ENCODE results near the gene HDAC4.

DNA sequence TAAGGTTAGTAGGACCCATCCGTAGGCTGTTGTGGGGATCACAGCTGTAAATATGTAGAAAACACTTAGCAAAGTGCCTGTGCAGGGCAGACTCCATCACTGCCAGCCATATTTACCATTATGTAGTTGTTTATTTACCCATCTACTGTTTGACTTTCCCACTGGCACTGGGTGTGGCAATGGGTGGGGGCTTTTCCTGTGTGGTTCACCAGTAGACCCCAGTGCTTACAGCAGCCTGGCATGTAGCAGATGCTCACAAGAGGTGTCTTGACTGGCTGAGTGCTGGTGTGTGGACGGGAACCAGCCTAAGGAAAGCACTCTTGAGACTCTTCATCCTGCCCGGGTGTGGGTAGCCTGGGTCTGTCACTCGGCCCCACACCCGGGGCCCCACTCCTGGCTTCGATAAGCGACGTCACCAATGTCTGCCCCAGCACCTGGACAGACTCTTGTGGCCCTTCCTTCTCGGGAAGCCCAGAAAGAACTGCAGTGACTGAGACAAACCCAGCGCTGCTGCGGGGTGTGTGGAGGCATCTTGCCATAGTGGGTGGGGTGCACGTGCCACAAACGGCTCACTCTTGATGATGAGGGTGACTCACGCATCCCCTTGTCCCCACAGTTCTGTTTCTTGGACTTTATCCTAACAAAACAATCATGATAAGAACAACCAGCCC lies 78.3 kb downstream of the HDAC4 start:
- TF ChIP-seq, protein P1, sequence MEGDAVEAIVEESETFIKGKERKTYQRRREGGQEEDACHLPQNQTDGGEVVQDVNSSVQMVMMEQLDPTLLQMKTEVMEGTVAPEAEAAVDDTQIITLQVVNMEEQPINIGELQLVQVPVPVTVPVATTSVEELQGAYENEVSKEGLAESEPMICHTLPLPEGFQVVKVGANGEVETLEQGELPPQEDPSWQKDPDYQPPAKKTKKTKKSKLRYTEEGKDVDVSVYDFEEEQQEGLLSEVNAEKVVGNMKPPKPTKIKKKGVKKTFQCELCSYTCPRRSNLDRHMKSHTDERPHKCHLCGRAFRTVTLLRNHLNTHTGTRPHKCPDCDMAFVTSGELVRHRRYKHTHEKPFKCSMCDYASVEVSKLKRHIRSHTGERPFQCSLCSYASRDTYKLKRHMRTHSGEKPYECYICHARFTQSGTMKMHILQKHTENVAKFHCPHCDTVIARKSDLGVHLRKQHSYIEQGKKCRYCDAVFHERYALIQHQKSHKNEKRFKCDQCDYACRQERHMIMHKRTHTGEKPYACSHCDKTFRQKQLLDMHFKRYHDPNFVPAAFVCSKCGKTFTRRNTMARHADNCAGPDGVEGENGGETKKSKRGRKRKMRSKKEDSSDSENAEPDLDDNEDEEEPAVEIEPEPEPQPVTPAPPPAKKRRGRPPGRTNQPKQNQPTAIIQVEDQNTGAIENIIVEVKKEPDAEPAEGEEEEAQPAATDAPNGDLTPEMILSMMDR (IDR thresholded peaks at IDR 0.05; ENCODE audit: insufficient read depth, low read length, poor library complexity, severe bottlenecking), result no peak
- TF ChIP-seq EZH2phosphoT487 (conservative IDR thresholded peaks at IDR 0.05; ENCODE audit: low read length), result no peak
